Ishikawa (cell line): Measurements from ENCODE around the gene CFAP61.

Experiments
- CREB1 ChIP-seq: IDR thresholded peaks from 2 replicates; pipeline ENCODE4 v1.6.1; 2012; ENCODE audit warnings: low read depth
- RAD21 ChIP-seq: IDR thresholded peaks from 2 replicates; pipeline ENCODE4 v1.6.1; 2012; ENCODE audit warnings: low read depth
- TAF1 ChIP-seq: IDR thresholded peaks from 2 replicates; pipeline ENCODE4 v1.6.1; 2012; ENCODE audit warnings: low read depth, mild to moderate bottlenecking
- YY1 ChIP-seq: IDR thresholded peaks from 2 replicates; pipeline ENCODE4 v1.6.1; 2012; ENCODE audit warnings: low read depth

- no peak for TF ChIP-seq RAD21
- TF ChIP-seq YY1 = no peak
- TF ChIP-seq TAF1 = no peak
- no peak for TF ChIP-seq CREB1
Measured at GRCh38 chr20:20277894-20278335, 225.6 kb downstream of the CFAP61 start.
